ENCODE data around the gene CEP128.

- no peak for TF ChIP-seq CTCF (conservative IDR thresholded peaks at IDR 0.05)
- no peak for TF ChIP-seq EZH2 (IDR thresholded peaks at IDR 0.05; ENCODE audit: low read depth)
Measured at GRCh38 chr14:80543211-80543610, 398.3 kb downstream of the CEP128 start.

All from PC-9 (cell line).